ENCODE data around the gene IKBKE.

IKBKE gene

GRCh38 chr1:206498685-206499084 lies 28.4 kb downstream of the IKBKE start:
- no peak for DNase-seq

GRCh38 chr1:206500046-206500445 lies 29.8 kb downstream of the IKBKE start:
- DNase-seq, result no peak

- DNase-seq, result no peak
Measured at GRCh38 chr1:206501881-206502280, 31.6 kb downstream of the IKBKE start.

GRCh38 chr1:206502403-206502802 lies 32.1 kb downstream of the IKBKE start:
- DNase-seq, result no peak

GRCh38 chr1:206502812-206503211 lies 32.5 kb downstream of the IKBKE start:
- DNase-seq, result no peak

GRCh38 chr1:206503591-206504362 lies 33.5 kb downstream of the IKBKE start:
- no peak for DNase-seq

GRCh38 chr1:206504363-206504713 lies 34.1 kb downstream of the IKBKE start:
- DNase-seq, result no peak

- no peak for DNase-seq
Measured at GRCh38 chr1:206505702-206506355, 35.6 kb downstream of the IKBKE start.

- no peak for DNase-seq
Measured at GRCh38 chr1:206506405-206507283, 36.4 kb downstream of the IKBKE start.

- no peak for DNase-seq
Measured at GRCh38 chr1:206507284-206508129, 37.2 kb downstream of the IKBKE start, which contains the start of gene RASSF5. Gene RASSF5 (plus strand): TSS chr1:206507531. CDS start chr1:206507603, 72 bp downstream.

- no peak for DNase-seq
Measured at GRCh38 chr1:206508130-206508889, 38.0 kb downstream of the IKBKE start.

- DNase-seq, result no peak
Measured at GRCh38 chr1:206508956-206509355, 38.7 kb downstream of the IKBKE start.

- DNase-seq, result no peak
Measured at GRCh38 chr1:206509612-206510257, 39.5 kb downstream of the IKBKE start.

- no peak for DNase-seq
Measured at GRCh38 chr1:206510371-206510770, 40.1 kb downstream of the IKBKE start.

- DNase-seq, result no peak
Measured at GRCh38 chr1:206511362-206512057, 41.2 kb downstream of the IKBKE start.

GRCh38 chr1:206512058-206512850 lies 42.0 kb downstream of the IKBKE start:
- DNase-seq, result no peak

GRCh38 chr1:206512851-206513180 lies 42.5 kb downstream of the IKBKE start:
- DNase-seq, result no peak

GRCh38 chr1:206513312-206514111 lies 43.2 kb downstream of the IKBKE start:
- DNase-seq, result no peak

GRCh38 chr1:206514813-206515387 lies 44.6 kb downstream of the IKBKE start:
- DNase-seq, result no peak

Data from NCI-H1930 (cell line).